ENCODE results near the gene MYL6.
"Not testable (repeated sequence)": the region's sequence is repeated elsewhere in the genome, so short reads cannot be mapped to it uniquely, and the experiment has no call there.

MYL6 gene

DNA sequence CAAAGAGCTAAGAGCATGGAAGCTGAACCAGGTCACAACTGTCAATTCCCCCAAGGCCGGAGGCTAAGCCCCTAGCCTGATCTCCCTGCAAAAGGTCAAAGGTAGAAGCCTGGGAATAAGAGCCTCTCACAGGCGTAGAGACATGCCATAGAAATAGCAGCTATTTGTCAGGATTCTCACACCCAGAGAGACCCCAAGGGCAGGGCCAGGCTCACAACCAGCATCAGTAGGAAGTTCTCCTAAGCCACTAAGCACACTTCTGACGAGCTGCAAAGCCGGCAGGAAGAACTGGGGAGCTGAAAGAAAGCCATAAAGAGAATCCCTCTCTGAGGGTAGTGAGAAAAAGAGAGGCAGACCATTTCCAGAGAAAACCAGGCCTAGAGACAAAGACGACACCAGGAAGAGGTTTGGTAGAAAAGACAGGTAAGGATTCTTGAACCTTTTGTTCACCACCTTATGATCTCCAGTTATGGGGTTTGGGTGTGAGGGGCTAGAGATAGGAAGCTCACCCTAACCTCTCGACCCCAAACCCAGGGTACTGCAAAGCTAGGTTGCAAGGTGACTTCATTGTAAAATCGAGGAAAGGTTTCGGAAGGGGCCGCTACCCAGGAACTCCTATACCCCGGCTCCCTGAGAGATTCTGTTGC lies 30.1 kb downstream of the MYL6 start:
- peaks cover 43% of the 10 kb centered on the region for H3K4me1 Mint-ChIP-seq (ENCODE audit: low read depth)
- no peak for DNase-seq
- peak overlapping the region; percentile 82 for H3K4me3 Mint-ChIP-seq
- H3K27ac Mint-ChIP-seq: peak overlapping the region; percentile 76
- H3K9me3 Mint-ChIP-seq: no peaks in the 10 kb centered on the region
- peaks cover 60% of the 10 kb centered on the region for H3K36me3 Mint-ChIP-seq (ENCODE audit: low read depth)
- H3K27me3 Mint-ChIP-seq: no peaks in the 10 kb centered on the region

DNA sequence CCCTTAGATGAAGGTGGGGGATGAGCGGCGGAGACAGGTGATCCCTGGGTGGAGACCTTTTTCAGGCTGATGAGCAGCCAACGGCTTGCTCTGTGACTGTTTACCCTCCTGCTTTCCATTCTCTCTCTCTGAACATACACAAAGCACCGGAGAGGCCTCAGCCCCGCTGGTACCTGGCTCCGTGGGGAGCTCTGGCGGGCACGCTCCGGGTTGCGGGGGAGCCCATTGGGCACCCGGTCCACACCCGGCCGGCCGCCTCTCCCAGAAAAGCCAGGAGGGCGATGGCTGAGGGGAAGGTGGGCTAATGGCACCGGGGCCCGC lies 30.6 kb downstream of the MYL6 start:
- peaks cover 46% of the 10 kb centered on the region for H3K4me1 Mint-ChIP-seq (ENCODE audit: low read depth)
- peak overlapping the region; percentile 82 for H3K4me3 Mint-ChIP-seq
- H3K27ac Mint-ChIP-seq: peak overlapping the region; percentile 76
- no peaks in the 10 kb centered on the region for H3K9me3 Mint-ChIP-seq
- H3K36me3 Mint-ChIP-seq (ENCODE audit: low read depth): peaks cover 56% of the 10 kb centered on the region
- DNase-seq: peak; percentile 67
- no peaks in the 10 kb centered on the region for H3K27me3 Mint-ChIP-seq

DNA sequence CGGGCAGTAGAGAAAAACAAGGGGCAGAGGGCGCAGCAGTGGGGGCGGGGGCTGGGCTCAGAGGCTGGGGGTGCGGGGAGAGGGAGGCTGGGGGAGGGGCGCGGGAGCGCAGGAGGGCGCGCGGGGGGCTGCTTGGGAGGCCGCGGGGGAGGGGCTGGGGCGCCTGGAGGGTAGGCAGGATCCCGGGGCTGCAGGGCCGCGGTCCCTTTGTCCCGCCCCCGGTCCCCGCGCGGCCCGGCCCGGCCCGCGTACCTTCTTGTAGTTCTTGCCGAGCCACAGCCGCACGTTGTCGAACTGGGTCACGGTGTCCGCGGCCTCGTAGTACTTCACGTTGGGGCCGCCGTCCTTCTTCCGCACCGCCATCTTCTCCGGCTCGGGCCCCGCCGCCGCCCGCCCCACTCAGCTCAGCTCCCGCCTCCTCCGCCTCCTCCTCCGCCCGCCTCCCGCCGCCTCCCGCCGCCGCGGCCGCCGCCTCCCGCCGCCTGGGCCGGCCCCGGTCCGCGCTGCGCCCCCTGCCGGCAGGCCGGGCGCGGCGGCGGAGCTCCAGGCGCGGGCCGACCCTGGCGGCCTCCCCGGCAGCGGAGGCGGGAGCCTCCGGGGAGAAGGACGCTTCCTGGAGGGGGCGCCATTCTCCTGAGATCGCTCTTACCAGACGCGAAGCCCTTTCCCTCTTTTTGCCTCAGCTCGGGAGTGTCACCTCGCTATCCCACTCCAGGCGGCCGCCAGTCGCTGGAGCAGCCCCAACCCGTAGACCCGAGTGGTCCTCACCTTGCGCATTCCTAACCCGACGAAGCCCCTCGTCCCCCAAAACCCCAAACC lies 31.1 kb downstream of the MYL6 start, which contains the start of gene SMARCC2:
Gene SMARCC2 (minus strand): TSS at position 385 of the 819 bp plus-strand sequence. CDS start 22 bp downstream, at position 363.
- peaks cover 46% of the 10 kb centered on the region for H3K4me1 Mint-ChIP-seq (ENCODE audit: low read depth)
- peaks cover 50% of the 10 kb centered on the region for H3K36me3 Mint-ChIP-seq (ENCODE audit: low read depth)
- no peaks in the 10 kb centered on the region for H3K9me3 Mint-ChIP-seq
- H3K27me3 Mint-ChIP-seq: no peaks in the 10 kb centered on the region
- peak within 1 kb of the TSS; percentile 98 for H3K27ac Mint-ChIP-seq
- DNase-seq: peak; percentile 89
- peak within 1 kb of the TSS; percentile 82 for H3K4me3 Mint-ChIP-seq

DNA sequence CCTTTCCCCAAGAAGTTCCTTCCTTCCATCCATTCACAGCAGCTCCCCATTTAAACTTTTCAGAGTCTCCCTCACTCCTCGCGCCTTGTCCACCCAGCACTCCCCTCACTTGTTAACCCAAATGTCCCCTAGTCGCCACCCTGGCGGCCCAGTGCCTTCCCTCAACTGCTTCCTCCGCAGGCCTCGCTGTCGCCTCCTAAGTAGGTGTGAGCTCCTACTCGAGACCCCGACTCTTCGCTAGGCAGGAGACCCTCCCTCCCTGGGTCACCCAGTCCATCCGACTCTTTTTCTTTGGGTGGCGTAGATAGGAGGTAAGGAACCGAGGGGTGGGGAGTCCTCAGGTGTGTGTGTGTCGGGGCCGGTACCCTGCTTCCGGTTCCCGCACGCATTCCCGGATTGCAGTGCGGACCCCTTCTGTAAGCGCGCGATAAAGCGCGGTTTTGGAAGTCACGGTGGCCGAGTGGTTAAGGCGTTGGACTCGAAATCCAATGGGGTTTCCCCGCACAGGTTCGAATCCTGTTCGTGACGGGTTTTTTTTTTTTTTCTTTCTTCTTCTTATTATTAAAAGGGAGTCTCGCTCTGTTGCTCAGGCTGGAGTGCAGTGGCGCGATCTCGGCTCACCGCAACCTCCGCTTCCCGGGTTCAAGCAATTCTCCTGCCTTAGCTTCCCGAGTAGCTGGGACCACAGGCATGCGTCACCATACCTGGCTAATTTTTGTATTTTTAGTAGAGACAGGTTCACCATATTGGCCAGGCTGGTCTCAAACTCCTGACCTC lies 31.9 kb downstream of the MYL6 start:
- peaks cover 46% of the 10 kb centered on the region for H3K4me1 Mint-ChIP-seq (ENCODE audit: low read depth)
- H3K9me3 Mint-ChIP-seq: no peaks in the 10 kb centered on the region
- H3K36me3 Mint-ChIP-seq (ENCODE audit: low read depth): peaks cover 42% of the 10 kb centered on the region
- H3K27me3 Mint-ChIP-seq: no peaks in the 10 kb centered on the region
- peak overlapping the region; percentile 82 for H3K4me3 Mint-ChIP-seq
- peak; percentile 98 for DNase-seq
- peak overlapping the region; percentile 98 for H3K27ac Mint-ChIP-seq

DNA sequence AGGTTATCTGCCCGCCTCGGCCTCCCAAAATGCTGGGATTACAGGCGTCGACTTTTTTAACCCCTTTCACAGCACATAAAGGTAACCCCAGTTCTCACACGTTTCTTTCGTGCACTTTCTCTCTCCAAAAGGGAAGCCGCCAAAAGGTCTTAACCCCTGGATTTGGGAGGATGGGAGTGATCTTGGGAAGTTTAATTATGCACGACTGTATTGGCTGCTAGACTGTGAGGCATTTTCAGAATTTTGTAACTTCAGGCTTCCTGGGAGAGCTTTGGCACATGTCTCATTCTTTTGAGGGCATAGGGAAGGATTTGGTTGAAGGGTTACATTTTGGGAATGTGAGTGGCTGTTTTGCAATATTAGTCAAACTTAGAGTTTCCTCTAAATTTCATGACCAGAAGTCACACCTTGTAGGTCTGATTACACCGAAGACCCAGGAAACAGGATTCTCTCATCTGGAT lies 32.6 kb downstream of the MYL6 start:
- Mint-ChIP-seq H3K4me3 (peak overlapping the region; percentile 82), H3K27me3 (no peaks in the 10 kb centered on the region), H3K4me1 (ENCODE audit: low read depth) (peaks cover 45% of the 10 kb centered on the region), H3K36me3 (ENCODE audit: low read depth) (peaks cover 37% of the 10 kb centered on the region), H3K9me3 (no peaks in the 10 kb centered on the region), H3K27ac (peak overlapping the region; percentile 98)
- DNase-seq: no peak

DNA sequence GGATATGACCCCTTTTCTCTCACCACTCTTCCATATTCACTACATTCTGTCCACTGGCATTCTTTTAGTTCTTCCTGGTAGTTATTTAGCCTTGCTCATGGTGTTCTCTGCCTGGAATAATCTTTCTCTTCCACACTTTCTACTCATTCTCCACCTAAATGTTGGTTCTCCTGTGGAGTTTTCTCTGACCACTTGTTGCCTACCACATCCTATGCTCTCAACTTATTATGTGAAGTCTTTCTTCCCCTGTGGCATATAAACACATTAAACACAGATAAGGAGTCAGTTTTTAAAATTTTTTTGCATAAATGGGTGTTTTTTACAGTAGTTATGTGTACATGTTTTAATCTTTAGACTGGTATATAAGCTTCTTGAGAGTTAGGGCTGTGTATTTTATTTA lies 34.4 kb downstream of the MYL6 start:
- H3K27ac Mint-ChIP-seq: no peak overlapping the region
- H3K4me3 Mint-ChIP-seq: no peak overlapping the region
- no peaks in the 10 kb centered on the region for H3K27me3 Mint-ChIP-seq
- DNase-seq: no peak
- H3K4me1 Mint-ChIP-seq (ENCODE audit: low read depth): peaks cover 33% of the 10 kb centered on the region
- no peaks in the 10 kb centered on the region for H3K9me3 Mint-ChIP-seq
- peaks cover 18% of the 10 kb centered on the region for H3K36me3 Mint-ChIP-seq (ENCODE audit: low read depth)

DNA sequence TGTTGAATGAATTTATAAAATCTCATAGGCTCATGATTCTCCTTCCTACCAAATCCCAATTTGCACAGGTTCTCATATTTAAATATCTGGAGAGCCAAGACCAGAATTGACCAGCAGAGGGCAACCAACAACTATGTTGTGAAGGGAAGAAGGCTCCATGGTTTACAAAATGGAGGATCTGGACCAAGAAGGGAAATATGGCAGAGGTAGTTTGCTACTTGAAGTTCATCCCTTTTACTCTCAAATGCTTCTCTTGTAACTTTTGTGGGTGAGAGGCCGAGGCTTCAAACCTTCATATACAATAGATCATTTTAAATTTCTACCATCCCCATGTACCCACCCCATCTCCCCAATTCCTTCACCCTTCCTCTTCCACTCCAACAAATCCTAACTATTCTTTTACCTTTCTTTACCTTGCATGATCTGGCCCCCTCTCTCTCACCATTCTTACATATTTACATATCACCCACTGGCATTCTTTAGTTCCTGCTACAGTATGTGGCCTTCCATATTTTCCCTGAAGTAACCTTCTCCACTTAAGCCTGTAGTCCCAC lies 34.9 kb downstream of the MYL6 start:
- Mint-ChIP-seq H3K36me3 (ENCODE audit: low read depth) (peaks cover 13% of the 10 kb centered on the region), H3K4me3 (no peak overlapping the region), H3K27ac (peak overlapping the region; percentile 73), H3K9me3 (no peaks in the 10 kb centered on the region), H3K27me3 (no peaks in the 10 kb centered on the region), H3K4me1 (ENCODE audit: low read depth) (peaks cover 28% of the 10 kb centered on the region)
- peak; percentile 47 for DNase-seq

DNA sequence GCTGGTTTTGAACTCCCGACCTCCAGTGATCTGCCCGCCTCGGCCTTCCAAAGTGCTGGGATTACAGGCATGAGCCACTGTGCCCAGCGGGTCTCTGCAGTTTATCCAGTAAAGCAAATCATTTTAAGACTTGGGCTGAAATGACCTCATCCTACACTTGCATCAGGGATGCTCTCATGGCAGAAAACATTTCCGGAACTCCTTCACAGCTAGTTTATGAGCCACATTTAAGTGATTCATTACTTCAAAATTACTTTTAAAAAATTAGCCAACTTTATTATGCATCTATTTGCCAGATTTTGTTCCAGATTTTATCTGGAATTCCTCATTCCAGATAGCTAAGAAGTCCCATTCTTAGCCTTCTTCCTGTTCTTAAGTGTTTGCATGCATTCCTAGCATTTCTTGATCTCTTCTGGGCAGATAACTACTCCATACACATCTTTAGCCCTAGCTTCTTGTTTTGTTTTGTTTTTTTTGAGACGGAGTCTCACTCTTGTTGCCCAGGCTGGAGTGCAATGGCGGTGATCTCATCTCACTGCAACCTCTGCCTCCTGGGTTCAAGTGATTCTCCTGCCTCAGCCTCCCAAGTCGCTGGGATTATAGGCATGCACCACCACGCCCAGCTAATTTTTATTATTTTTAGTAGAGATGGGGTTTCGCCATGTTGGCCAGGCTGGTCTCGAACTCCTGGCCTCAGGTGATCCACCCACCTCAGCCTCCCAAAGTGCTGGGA lies 38.8 kb downstream of the MYL6 start:
- not testable (repeated sequence) for H3K27ac Mint-ChIP-seq; H3K36me3 Mint-ChIP-seq (ENCODE audit: low read depth); DNase-seq; H3K9me3 Mint-ChIP-seq; H3K4me3 Mint-ChIP-seq; H3K27me3 Mint-ChIP-seq
- peaks cover 11% of the 10 kb centered on the region for H3K4me1 Mint-ChIP-seq (ENCODE audit: low read depth)

DNA sequence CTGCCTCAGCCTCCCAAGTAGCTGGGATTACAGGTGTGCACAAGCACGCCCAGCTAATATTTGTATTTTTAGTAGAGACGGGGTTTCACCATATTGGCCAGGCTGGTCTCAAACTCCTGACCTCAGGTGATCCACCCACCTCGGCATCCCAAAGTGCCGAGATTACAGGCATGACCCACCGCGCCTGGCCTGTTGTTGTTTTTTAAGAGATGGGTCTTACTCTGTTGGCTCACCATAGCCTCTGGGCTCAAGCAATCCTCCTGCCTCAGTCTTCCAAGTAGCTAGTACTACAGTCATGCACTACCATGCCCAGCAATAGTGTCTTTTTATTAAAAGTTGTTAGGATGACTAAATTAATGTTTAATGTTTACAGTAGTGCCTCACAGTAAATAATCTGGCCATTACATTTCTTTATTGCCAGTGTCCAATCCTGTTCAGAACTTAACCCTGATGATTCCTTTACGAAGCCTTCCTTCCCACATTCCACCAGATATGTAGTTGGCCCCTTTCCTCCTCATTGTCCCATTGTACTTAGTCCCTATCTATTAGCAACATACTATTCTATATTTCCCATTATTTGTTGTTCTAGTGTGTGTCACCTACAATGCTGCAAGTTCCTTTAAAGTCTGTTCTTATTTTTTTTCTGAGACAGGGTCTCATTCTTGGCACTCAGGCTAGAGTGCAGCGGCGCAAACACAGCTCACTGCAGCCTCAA lies 39.9 kb downstream of the MYL6 start:
- H3K9me3 Mint-ChIP-seq: no peaks in the 10 kb centered on the region

DNA sequence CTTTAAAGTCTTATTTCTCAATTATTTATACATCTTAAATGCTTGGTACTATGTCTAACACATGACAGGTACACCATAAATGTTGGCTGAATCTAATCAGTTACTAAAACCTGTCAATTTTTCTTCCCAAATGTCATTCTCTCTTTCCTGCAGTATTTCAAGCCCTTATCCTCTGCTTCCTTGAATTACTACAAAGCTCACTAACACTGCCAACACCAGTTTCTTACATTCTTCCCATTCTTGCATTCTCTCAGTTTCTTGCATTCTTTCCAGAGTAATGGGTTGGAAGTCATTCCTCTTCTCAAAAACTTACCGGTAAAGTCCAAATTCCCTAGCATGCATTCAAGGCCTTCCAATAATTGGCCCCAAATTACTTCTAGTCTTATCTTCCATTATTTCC lies 40.7 kb downstream of the MYL6 start:
- no peaks in the 10 kb centered on the region for H3K27me3 Mint-ChIP-seq
- no peaks in the 10 kb centered on the region for H3K36me3 Mint-ChIP-seq (ENCODE audit: low read depth)
- H3K9me3 Mint-ChIP-seq: no peaks in the 10 kb centered on the region
- no peak for DNase-seq
- H3K27ac Mint-ChIP-seq: no peak overlapping the region
- no peak overlapping the region for H3K4me3 Mint-ChIP-seq
- no peaks in the 10 kb centered on the region for H3K4me1 Mint-ChIP-seq (ENCODE audit: low read depth)

More for the DNA sequence above, 39.9 kb downstream of the MYL6 start:
- no peaks in the 10 kb centered on the region for H3K36me3 Mint-ChIP-seq (ENCODE audit: low read depth)
- no peaks in the 10 kb centered on the region for H3K27me3 Mint-ChIP-seq
- no peak for DNase-seq
- no peak overlapping the region for H3K4me3 Mint-ChIP-seq
- H3K4me1 Mint-ChIP-seq (ENCODE audit: low read depth): peaks cover 5% of the 10 kb centered on the region
- no peak overlapping the region for H3K27ac Mint-ChIP-seq

DNA sequence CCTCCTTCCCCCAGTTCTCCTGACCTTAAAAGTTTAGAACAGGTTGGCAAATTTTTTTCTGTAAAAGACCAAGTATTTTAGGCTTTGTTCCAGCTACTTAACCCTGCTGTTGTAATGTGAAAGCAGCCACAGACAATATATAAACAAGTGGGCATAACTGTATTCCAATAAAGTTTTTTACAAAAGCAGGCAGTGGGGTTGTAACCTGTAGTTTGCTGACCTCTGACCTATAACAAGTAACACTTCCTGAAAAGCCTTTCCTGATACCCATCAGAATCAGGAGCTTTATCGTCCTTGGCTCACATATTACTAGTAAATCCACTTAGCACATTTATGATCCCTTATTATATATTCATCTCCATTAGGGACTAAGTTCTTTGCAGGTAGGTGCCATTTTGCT lies 44.2 kb downstream of the MYL6 start:
- no peak for DNase-seq
- H3K27ac Mint-ChIP-seq: no peak overlapping the region
- H3K27me3 Mint-ChIP-seq: no peaks in the 10 kb centered on the region
- H3K9me3 Mint-ChIP-seq: no peaks in the 10 kb centered on the region
- peaks cover 2% of the 10 kb centered on the region for H3K4me1 Mint-ChIP-seq (ENCODE audit: low read depth)
- peaks cover 25% of the 10 kb centered on the region for H3K36me3 Mint-ChIP-seq (ENCODE audit: low read depth)
- H3K4me3 Mint-ChIP-seq: no peak overlapping the region

DNA sequence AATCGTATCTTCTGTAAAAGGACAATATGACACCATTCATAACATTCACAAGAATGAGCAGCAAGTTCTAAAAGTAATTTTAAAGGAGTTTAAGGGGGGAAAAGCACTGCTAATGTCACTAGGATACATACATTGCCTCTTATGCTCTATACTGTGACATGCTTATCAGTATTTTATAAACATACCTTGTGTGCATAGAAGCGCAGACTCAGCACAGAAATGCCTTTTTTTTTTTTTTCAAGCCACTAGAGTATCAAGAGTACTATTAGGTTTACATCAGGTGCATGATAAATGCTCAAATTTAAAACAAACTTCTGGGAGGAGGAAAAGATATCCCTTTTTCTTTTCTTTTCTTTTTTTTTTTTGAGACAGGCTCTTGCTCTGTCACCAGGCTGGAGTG lies 44.7 kb downstream of the MYL6 start:
- no peak overlapping the region for H3K27ac Mint-ChIP-seq
- no peaks in the 10 kb centered on the region for H3K9me3 Mint-ChIP-seq
- peaks cover 30% of the 10 kb centered on the region for H3K36me3 Mint-ChIP-seq (ENCODE audit: low read depth)
- H3K4me3 Mint-ChIP-seq: no peak overlapping the region
- DNase-seq: no peak
- peaks cover 2% of the 10 kb centered on the region for H3K4me1 Mint-ChIP-seq (ENCODE audit: low read depth)
- no peaks in the 10 kb centered on the region for H3K27me3 Mint-ChIP-seq

DNA sequence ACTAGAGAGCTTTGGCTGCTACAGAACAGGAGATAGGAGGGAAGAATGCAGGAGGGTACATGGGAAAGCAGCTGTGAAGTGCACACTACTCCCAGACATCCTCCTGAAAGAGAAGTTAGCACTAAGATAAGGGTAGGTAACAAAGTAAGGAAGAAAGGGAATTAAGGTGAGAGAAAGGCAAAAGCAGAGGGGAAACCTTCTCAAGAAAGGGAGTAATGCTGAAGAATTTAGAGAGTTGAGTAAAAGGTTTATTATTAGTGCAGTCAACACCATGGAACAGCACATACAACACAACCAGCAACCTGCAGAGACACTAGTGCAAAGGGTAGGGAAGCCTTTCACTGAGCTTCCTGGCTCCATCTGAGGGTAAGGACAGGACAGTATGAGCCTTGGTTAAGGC lies 46.1 kb downstream of the MYL6 start:
- DNase-seq: no peak
- Mint-ChIP-seq H3K4me1 (ENCODE audit: low read depth) (peaks cover 2% of the 10 kb centered on the region), H3K27me3 (no peaks in the 10 kb centered on the region), H3K36me3 (ENCODE audit: low read depth) (peaks cover 39% of the 10 kb centered on the region), H3K4me3 (no peak overlapping the region), H3K27ac (no peak overlapping the region), H3K9me3 (no peaks in the 10 kb centered on the region)
